SU-DHL-6 (cell line): ENCODE results near the gene MTHFR.

Source experiments
- H2AFZ ChIP-seq: fragments of 200-600 bp; sonication (generic); 2 replicates; pipeline ENCODE4 v1.6.1; 2014; ENCODE audit warnings: low read depth, mild to moderate bottlenecking, moderate library complexity, mixed read lengths, antibody characterized with exemption, low read length; ENCODE audit not compliant: severe bottlenecking
- H3F3A ChIP-seq: fragments of 200-600 bp; shearing (Covaris generic); 2 replicates; pipeline ENCODE4 v1.6.0; 2016; ENCODE audit warnings: antibody characterized with exemption, mild to moderate bottlenecking; ENCODE audit not compliant: insufficient read depth
- H3K27ac ChIP-seq: fragments of 200-600 bp; sonication (generic); 2 replicates; pipeline ENCODE4 v1.5.1; 2016; ENCODE audit warnings: low read depth, mild to moderate bottlenecking, low read length, moderate library complexity, mixed read lengths
- H3K27me3 ChIP-seq: fragments of 200-600 bp; sonication (generic), shearing (Covaris generic); 2 replicates; pipeline ENCODE4 v1.6.0; 2014; ENCODE audit warnings: mild to moderate bottlenecking, low read length
- H3K36me3 ChIP-seq: fragments of 200-600 bp; sonication (generic); 2 replicates; pipeline ENCODE4 v1.6.1; 2014; ENCODE audit warnings: mild to moderate bottlenecking, low read length, mixed read lengths
- H3K4me2 ChIP-seq: fragments of 300-600, 200-600 bp; shearing (Covaris generic), sonication (generic); 2 replicates; pipeline ENCODE4 v1.6.0; 2014; ENCODE audit warnings: low read length, low read depth, mild to moderate bottlenecking; ENCODE audit not compliant: poor library complexity, severe bottlenecking
- H3K4me3 ChIP-seq: fragments of 200-600 bp; sonication (generic); 2 replicates; pipeline ENCODE4 v1.5.1; 2014; ENCODE audit warnings: antibody characterized with exemption, low read length, mild to moderate bottlenecking, mixed read lengths; ENCODE audit not compliant: insufficient read depth, poor library complexity, severe bottlenecking
- H3K79me2 ChIP-seq: fragments of 200-600 bp; sonication (generic); 2 replicates; pipeline ENCODE4 v1.6.1; 2014; ENCODE audit warnings: mild to moderate bottlenecking, low read length, moderate library complexity; ENCODE audit not compliant: insufficient read depth
- H3K9ac ChIP-seq: fragments of 200-600 bp; sonication (generic); 2 replicates; pipeline ENCODE4 v1.7.0; 2014; ENCODE audit warnings: mild to moderate bottlenecking, low read length
- H3K9me2 ChIP-seq: fragments of 200-600 bp; sonication (generic); replicated peaks from 2 replicates; pipeline ENCODE4 v1.6.1; 2014; ENCODE audit warnings: low read length; ENCODE audit not compliant: insufficient read depth
- H3K9me3 ChIP-seq: fragments of 200-600 bp; sonication (generic); 2 replicates; pipeline ENCODE4 v1.6.1; 2014; ENCODE audit warnings: low read length, mixed read lengths; ENCODE audit not compliant: insufficient read depth
- H4K20me1 ChIP-seq: fragments of 200-600 bp; sonication (generic); 2 replicates; pipeline ENCODE4 v1.6.1; 2014; ENCODE audit warnings: low read depth, mild to moderate bottlenecking, antibody characterized with exemption, low read length, moderate library complexity, mixed read lengths
- EZH2phosphoT487 ChIP-seq: fragments of 200-600 bp; sonication (generic), shearing (Covaris generic); conservative IDR thresholded peaks from 2 replicates; pipeline ENCODE4 v1.6.1; 2018; ENCODE audit warnings: mild to moderate bottlenecking, antibody characterized with exemption, low read length, moderate library complexity, mixed read lengths
- TF ChIP-seq, protein P1 (sequence below): fragments of 200-600 bp; sonication (generic); IDR thresholded peaks from one replicate; pipeline ENCODE4 v1.5.1; 2017; ENCODE audit warnings: antibody characterized with exemption, mild to moderate bottlenecking, low read length, moderate library complexity; ENCODE audit not compliant: insufficient read depth, poor library complexity, severe bottlenecking

The MTHFR gene

GRCh38 chr1:11777658-11778322 is 28.0 kb downstream of the MTHFR start:
- Histone ChIP-seq H3K9me2 (no peaks in the 10 kb centered on the region), H3F3A (no peaks in the 10 kb centered on the region), H3K9ac (no peak overlapping the region), H3K36me3 (no peaks in the 10 kb centered on the region), H4K20me1 (no peaks in the 10 kb centered on the region), H3K4me3 (no peak overlapping the region), H2AFZ (no peak overlapping the region), H3K27me3 (no peaks in the 10 kb centered on the region), H3K4me2 (no peak overlapping the region), H3K79me2 (no peaks in the 10 kb centered on the region), H3K27ac (no peak overlapping the region), H3K9me3 (no peaks in the 10 kb centered on the region)
- TF ChIP-seq, protein P1, sequence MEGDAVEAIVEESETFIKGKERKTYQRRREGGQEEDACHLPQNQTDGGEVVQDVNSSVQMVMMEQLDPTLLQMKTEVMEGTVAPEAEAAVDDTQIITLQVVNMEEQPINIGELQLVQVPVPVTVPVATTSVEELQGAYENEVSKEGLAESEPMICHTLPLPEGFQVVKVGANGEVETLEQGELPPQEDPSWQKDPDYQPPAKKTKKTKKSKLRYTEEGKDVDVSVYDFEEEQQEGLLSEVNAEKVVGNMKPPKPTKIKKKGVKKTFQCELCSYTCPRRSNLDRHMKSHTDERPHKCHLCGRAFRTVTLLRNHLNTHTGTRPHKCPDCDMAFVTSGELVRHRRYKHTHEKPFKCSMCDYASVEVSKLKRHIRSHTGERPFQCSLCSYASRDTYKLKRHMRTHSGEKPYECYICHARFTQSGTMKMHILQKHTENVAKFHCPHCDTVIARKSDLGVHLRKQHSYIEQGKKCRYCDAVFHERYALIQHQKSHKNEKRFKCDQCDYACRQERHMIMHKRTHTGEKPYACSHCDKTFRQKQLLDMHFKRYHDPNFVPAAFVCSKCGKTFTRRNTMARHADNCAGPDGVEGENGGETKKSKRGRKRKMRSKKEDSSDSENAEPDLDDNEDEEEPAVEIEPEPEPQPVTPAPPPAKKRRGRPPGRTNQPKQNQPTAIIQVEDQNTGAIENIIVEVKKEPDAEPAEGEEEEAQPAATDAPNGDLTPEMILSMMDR: no peak
- no peak for TF ChIP-seq EZH2phosphoT487

DNA sequence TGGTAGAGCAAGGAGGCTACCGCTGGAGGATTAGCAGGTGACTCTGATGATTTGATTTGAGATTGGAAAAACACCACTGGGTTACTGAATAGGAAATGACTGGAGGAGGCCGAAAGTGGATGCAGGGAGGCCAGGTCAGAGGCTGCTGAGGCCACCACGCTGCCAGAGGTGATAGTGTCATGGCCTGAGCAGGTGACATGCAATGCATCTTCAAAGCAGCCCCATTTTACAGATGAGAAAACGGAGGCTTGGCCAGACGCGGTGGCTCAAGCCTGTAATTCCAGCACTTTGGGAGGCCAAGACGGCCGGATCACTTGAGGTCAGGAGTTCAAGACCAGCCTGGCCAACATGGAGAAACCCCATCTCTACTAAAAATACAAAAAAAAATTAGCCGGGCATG is 31.0 kb downstream of the MTHFR start:
- Histone ChIP-seq H3K27me3 (no peaks in the 10 kb centered on the region), H3K36me3 (no peaks in the 10 kb centered on the region), H3K9me2 (no peaks in the 10 kb centered on the region), H4K20me1 (no peaks in the 10 kb centered on the region), H3K27ac (no peak overlapping the region), H3K4me2 (no peak overlapping the region), H3K79me2 (no peaks in the 10 kb centered on the region), H2AFZ (no peak overlapping the region), H3F3A (no peaks in the 10 kb centered on the region), H3K9ac (no peak overlapping the region), H3K9me3 (no peaks in the 10 kb centered on the region), H3K4me3 (no peak overlapping the region)
- TF ChIP-seq, protein P1: no peak
- no peak for TF ChIP-seq EZH2phosphoT487

- Histone ChIP-seq H3K36me3 (no peaks in the 10 kb centered on the region), H3K9ac (no peak overlapping the region), H4K20me1 (no peaks in the 10 kb centered on the region), H3K27ac (no peak overlapping the region), H3K9me3 (no peaks in the 10 kb centered on the region), H3K9me2 (no peaks in the 10 kb centered on the region), H3K79me2 (no peaks in the 10 kb centered on the region), H3K4me3 (no peak overlapping the region), H2AFZ (no peak overlapping the region), H3K27me3 (no peaks in the 10 kb centered on the region), H3K4me2 (no peak overlapping the region), H3F3A (no peaks in the 10 kb centered on the region)
- TF ChIP-seq, protein P1: no peak
- TF ChIP-seq EZH2phosphoT487: no peak
These were observed 33.3 kb downstream of the MTHFR start for GRCh38 chr1:11772458-11772857.
